MM.1S (cell line): ENCODE measurements around the gene CCDC194.

Source experiments
- DNase-seq: peaks from one replicate; pipeline ENCODE4 v3.0.0-alpha.2; 2015
- H2AFZ ChIP-seq: fragments of 300-600 bp; sonication (generic); 2 replicates; pipeline ENCODE4 v1.6.0; 2016; ENCODE audit warnings: antibody characterized with exemption, low read length
- H3F3A ChIP-seq: fragments of 300-600 bp; sonication (generic); 2 replicates; pipeline ENCODE4 v1.6.1; 2016; ENCODE audit warnings: mild to moderate bottlenecking, antibody characterized with exemption, low read length, moderate library complexity, mixed read lengths; ENCODE audit not compliant: insufficient read depth
- H3K27ac ChIP-seq: fragments of 300-600 bp; sonication (generic); 2 replicates; pipeline ENCODE4 v1.5.1; 2016; ENCODE audit warnings: mild to moderate bottlenecking, low read length
- H3K27me3 ChIP-seq: fragments of 300-600 bp; sonication (generic); replicated peaks from 2 replicates; pipeline ENCODE4 v1.6.0; 2016; ENCODE audit warnings: low read length; ENCODE audit not compliant: insufficient read depth
- H3K36me3 ChIP-seq: fragments of 300-600 bp; sonication (generic); replicated peaks from 2 replicates; pipeline ENCODE4 v1.6.1; 2016; ENCODE audit warnings: mild to moderate bottlenecking, low read length, mixed read lengths; ENCODE audit not compliant: insufficient read depth
- H3K4me1 ChIP-seq: fragments of 300-600 bp; sonication (generic); 2 replicates; pipeline ENCODE4 v1.6.1; 2016; ENCODE audit warnings: low read length, mixed read lengths
- H3K4me2 ChIP-seq: fragments of 300-600 bp; sonication (generic); 2 replicates; pipeline ENCODE4 v1.6.0; 2016; ENCODE audit warnings: low read depth, low read length
- H3K4me3 ChIP-seq: fragments of 300-600 bp; sonication (generic); 2 replicates; pipeline ENCODE4 v1.5.1; 2016; ENCODE audit warnings: low read length, mixed read lengths
- H3K79me2 ChIP-seq: fragments of 300-600 bp; sonication (generic); 2 replicates; pipeline ENCODE4 v1.6.1; 2016; ENCODE audit warnings: mixed run types, low read length, mixed read lengths
- H3K9ac ChIP-seq: fragments of 300-600 bp; sonication (generic); 2 replicates; pipeline ENCODE4 v1.6.1; 2016; ENCODE audit warnings: low read length, mixed read lengths
- H3K9me2 ChIP-seq: fragments of 300-600 bp; sonication (generic); replicated peaks from 2 replicates; pipeline ENCODE4 v1.6.1; 2016; ENCODE audit warnings: mild to moderate bottlenecking, low read length, mixed read lengths; ENCODE audit not compliant: insufficient read depth
- H3K9me3 ChIP-seq: fragments of 300-600 bp; sonication (generic); replicated peaks from 2 replicates; pipeline ENCODE4 v1.6.1; 2016; ENCODE audit warnings: mild to moderate bottlenecking, low read length, mixed read lengths; ENCODE audit not compliant: insufficient read depth
- H4K20me1 ChIP-seq: fragments of 300-600 bp; sonication (generic); 2 replicates; pipeline ENCODE4 v1.6.1; 2016; ENCODE audit warnings: mild to moderate bottlenecking, low read length, moderate library complexity, mixed read lengths; ENCODE audit not compliant: insufficient read depth
- EZH2 ChIP-seq: fragments of 300-600 bp; sonication (generic); optimal IDR thresholded peaks from 2 replicates; pipeline ENCODE3; 2017; ENCODE audit warnings: low read depth, mild to moderate bottlenecking, antibody characterized with exemption, low read length, mixed read lengths
- EZH2phosphoT487 ChIP-seq: fragments of 300-600 bp; sonication (generic); IDR thresholded peaks from 2 replicates; pipeline ENCODE4 v1.6.1; 2018; ENCODE audit warnings: antibody characterized with exemption, low read length
- TF ChIP-seq, protein P1 (sequence below): fragments of 300-600 bp; sonication (generic); IDR thresholded peaks from 2 replicates; pipeline ENCODE4 v1.5.1; 2016; ENCODE audit warnings: antibody characterized with exemption, low read length, mixed read lengths

Gene CCDC194

DNA sequence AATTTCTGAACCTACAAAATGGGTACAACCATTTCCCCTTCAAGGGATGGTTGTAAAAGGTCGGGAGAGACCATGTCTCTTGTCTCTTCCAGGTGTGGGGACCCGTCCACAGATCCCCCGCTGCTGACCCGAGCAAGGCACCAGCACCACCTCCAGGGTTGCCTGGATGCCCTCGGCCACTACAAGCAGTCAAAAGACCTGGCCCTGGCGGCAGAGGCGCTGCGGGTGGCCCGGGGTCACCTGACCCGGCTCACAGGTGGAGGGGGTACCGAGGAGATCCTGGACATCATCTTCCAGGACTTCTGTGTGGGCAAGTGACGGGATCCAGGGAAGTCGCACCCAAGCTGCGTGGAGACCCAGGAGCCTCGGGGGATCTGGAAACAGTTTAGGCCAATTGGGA, 52.6 kb downstream of the CCDC194 start:
- H4K20me1 ChIP-seq = no peaks in the 10 kb centered on the region
- H3K9ac ChIP-seq = no peak overlapping the region
- TF ChIP-seq EZH2 = no peak
- no peak for TF ChIP-seq EZH2phosphoT487
- TF ChIP-seq, protein P1, sequence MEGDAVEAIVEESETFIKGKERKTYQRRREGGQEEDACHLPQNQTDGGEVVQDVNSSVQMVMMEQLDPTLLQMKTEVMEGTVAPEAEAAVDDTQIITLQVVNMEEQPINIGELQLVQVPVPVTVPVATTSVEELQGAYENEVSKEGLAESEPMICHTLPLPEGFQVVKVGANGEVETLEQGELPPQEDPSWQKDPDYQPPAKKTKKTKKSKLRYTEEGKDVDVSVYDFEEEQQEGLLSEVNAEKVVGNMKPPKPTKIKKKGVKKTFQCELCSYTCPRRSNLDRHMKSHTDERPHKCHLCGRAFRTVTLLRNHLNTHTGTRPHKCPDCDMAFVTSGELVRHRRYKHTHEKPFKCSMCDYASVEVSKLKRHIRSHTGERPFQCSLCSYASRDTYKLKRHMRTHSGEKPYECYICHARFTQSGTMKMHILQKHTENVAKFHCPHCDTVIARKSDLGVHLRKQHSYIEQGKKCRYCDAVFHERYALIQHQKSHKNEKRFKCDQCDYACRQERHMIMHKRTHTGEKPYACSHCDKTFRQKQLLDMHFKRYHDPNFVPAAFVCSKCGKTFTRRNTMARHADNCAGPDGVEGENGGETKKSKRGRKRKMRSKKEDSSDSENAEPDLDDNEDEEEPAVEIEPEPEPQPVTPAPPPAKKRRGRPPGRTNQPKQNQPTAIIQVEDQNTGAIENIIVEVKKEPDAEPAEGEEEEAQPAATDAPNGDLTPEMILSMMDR = no peak
- H3F3A ChIP-seq = peaks cover 8% of the 10 kb centered on the region
- no peaks in the 10 kb centered on the region for H3K36me3 ChIP-seq
- no peaks in the 10 kb centered on the region for H3K27me3 ChIP-seq
- H3K79me2 ChIP-seq = peaks cover 12% of the 10 kb centered on the region
- no peak for DNase-seq
- no peak overlapping the region for H3K4me2 ChIP-seq
- no peaks in the 10 kb centered on the region for H3K9me2 ChIP-seq
- H3K27ac ChIP-seq = no peak overlapping the region
- peaks cover 6% of the 10 kb centered on the region for H3K4me1 ChIP-seq
- no peak overlapping the region for H2AFZ ChIP-seq
- no peaks in the 10 kb centered on the region for H3K9me3 ChIP-seq
- no peak overlapping the region for H3K4me3 ChIP-seq

- H3K27ac ChIP-seq = no peak overlapping the region
- H3K79me2 ChIP-seq = peaks cover 12% of the 10 kb centered on the region
- H3K36me3 ChIP-seq = no peaks in the 10 kb centered on the region
- H3K27me3 ChIP-seq = no peaks in the 10 kb centered on the region
- peaks cover 6% of the 10 kb centered on the region for H3K4me1 ChIP-seq
- peaks cover 11% of the 10 kb centered on the region for H3F3A ChIP-seq
- no peaks in the 10 kb centered on the region for H4K20me1 ChIP-seq
- DNase-seq = no peak
- H3K4me2 ChIP-seq = no peak overlapping the region
- TF ChIP-seq EZH2 = no peak
- TF ChIP-seq EZH2phosphoT487 = no peak
- TF ChIP-seq, protein P1 = no peak
- H2AFZ ChIP-seq = no peak overlapping the region
- H3K9me3 ChIP-seq = no peaks in the 10 kb centered on the region
- no peaks in the 10 kb centered on the region for H3K9me2 ChIP-seq
- no peak overlapping the region for H3K4me3 ChIP-seq
- no peak overlapping the region for H3K9ac ChIP-seq
These were observed 53.1 kb downstream of the CCDC194 start for GRCh38 chr19:17340871-17341357.
